Neural cell (in vitro differentiated cells): ENCODE results near the gene DSCAM. TPM values are rescaled to one million over a fixed set of nuclear protein-coding genes. Genes with fewer than 3 reads are reported as not detected.

ENCODE experiments used
- H2AFZ ChIP-seq: fragments of 200-600, 300-800 bp; sonication (generic), shearing (Covaris generic); 2 replicates; pipeline ENCODE4 v1.6.0; 2014; ENCODE audit warnings: low read depth, mild to moderate bottlenecking, antibody characterized with exemption, low read length, moderate library complexity
- H3F3A ChIP-seq: fragments of 200-600 bp; shearing (Covaris generic); 2 replicates; pipeline ENCODE4 v1.6.1; 2016; ENCODE audit warnings: mild to moderate bottlenecking, moderate library complexity, mixed read lengths, antibody characterized with exemption, low read length; ENCODE audit not compliant: insufficient read depth, poor library complexity, severe bottlenecking
- H3K27ac ChIP-seq: fragments of 200-600, 300-800 bp; sonication (generic), shearing (Covaris generic); 2 replicates; pipeline ENCODE4 v1.5.1; 2014; ENCODE audit warnings: mild to moderate bottlenecking, low read length, moderate library complexity
- H3K27me3 ChIP-seq: fragments of 300-800, 200-600 bp; sonication (generic), shearing (Covaris generic); 2 replicates; pipeline ENCODE4 v1.6.0; 2014; ENCODE audit warnings: mild to moderate bottlenecking, low read depth, low read length, moderate library complexity; ENCODE audit not compliant: insufficient read depth
- H3K36me3 ChIP-seq: fragments of 300-800, 200-600 bp; sonication (generic), shearing (Covaris generic); 2 replicates; pipeline ENCODE4 v1.5.1; 2014; ENCODE audit warnings: mild to moderate bottlenecking, antibody characterized with exemption, low read length, moderate library complexity; ENCODE audit not compliant: insufficient read depth
- H3K4me2 ChIP-seq: fragments of 300-800, 200-600 bp; sonication (generic), shearing (Covaris generic); 2 replicates; pipeline ENCODE4 v1.6.0; 2014; ENCODE audit warnings: mild to moderate bottlenecking, low read length
- H3K4me3 ChIP-seq: fragments of 300-800, 200-600 bp; sonication (generic), shearing (Covaris generic); 2 replicates; pipeline ENCODE4 v1.5.1; 2014; ENCODE audit warnings: mild to moderate bottlenecking, low read length, moderate library complexity
- H3K79me2 ChIP-seq: fragments of 200-600 bp; shearing (Covaris generic); replicated peaks from 2 replicates; pipeline ENCODE4 v1.6.0; 2014; ENCODE audit warnings: mild to moderate bottlenecking, low read length, moderate library complexity; ENCODE audit not compliant: insufficient read depth
- H3K9ac ChIP-seq: fragments of 300-800, 200-600 bp; sonication (generic), shearing (Covaris generic); 2 replicates; pipeline ENCODE4 v1.6.1; 2016; ENCODE audit warnings: mild to moderate bottlenecking, low read length, mixed read lengths
- H3K9me2 ChIP-seq: fragments of 200-600 bp; shearing (Covaris generic); 2 replicates; pipeline ENCODE4 v1.6.1; 2016; ENCODE audit warnings: mild to moderate bottlenecking, low read length, mixed read lengths; ENCODE audit not compliant: insufficient read depth
- H3K9me3 ChIP-seq: fragments of 200-600, 300-800 bp; sonication (generic), shearing (Covaris generic); 2 replicates; pipeline ENCODE4 v1.6.1; 2016; ENCODE audit warnings: mild to moderate bottlenecking, mixed run types, low read length, moderate library complexity, mixed read lengths
- H4K20me1 ChIP-seq: fragments of 200-600 bp; shearing (Covaris generic); 2 replicates; pipeline ENCODE4 v1.6.1; 2016; ENCODE audit warnings: mild to moderate bottlenecking, mixed run types; ENCODE audit not compliant: insufficient read depth
- EP300 ChIP-seq: fragments of 450-650 bp; conservative IDR thresholded peaks from 2 replicates; pipeline ENCODE4 v1.6.1; 2014; ENCODE audit warnings: antibody characterized with exemption, mild to moderate bottlenecking, moderate library complexity; ENCODE audit not compliant: poor library complexity, severe bottlenecking
- EZH2 ChIP-seq: fragments of 200-600, 300-800 bp; shearing (Covaris generic), sonication (generic); IDR thresholded peaks from 2 replicates; pipeline ENCODE4 v1.6.1; 2014; ENCODE audit warnings: antibody characterized with exemption, low read length, borderline replicate concordance, mild to moderate bottlenecking; ENCODE audit not compliant: insufficient read depth, poor library complexity, severe bottlenecking
- MXI1 ChIP-seq: fragments of 450-650 bp; conservative IDR thresholded peaks from 2 replicates; pipeline ENCODE4 v1.6.1; 2014; ENCODE audit warnings: antibody characterized with exemption, mild to moderate bottlenecking; ENCODE audit not compliant: poor library complexity, severe bottlenecking
- POLR2AphosphoS5 ChIP-seq: IDR thresholded peaks from 2 replicates; pipeline ENCODE4 v1.6.1; 2012
- RAD21 ChIP-seq: fragments of 450-650 bp; conservative IDR thresholded peaks from 2 replicates; pipeline ENCODE4 v1.6.1; 2014; ENCODE audit warnings: antibody characterized with exemption, mild to moderate bottlenecking, moderate library complexity
- SMC3 ChIP-seq: fragments of 450-650 bp; conservative IDR thresholded peaks from 2 replicates; pipeline ENCODE4 v1.6.1; 2014; ENCODE audit warnings: antibody characterized with exemption, mild to moderate bottlenecking, moderate library complexity; ENCODE audit not compliant: poor library complexity
- TAF1 ChIP-seq: IDR thresholded peaks from 2 replicates; pipeline ENCODE4 v1.6.1; 2012; ENCODE audit warnings: low read depth
- polyA plus RNA-seq: library from polyadenylated mRNA; depleted of rRNA; stranded (reverse); fragments of >200 nt; gene quantifications from 2 replicates; pipeline ENCODE4 v1.2.3, GENCODE V29; 2014
- TF ChIP-seq, protein P1 (sequence below): fragments of 450-650 bp; IDR thresholded peaks from 2 replicates; pipeline ENCODE4 v1.5.1; 2014; ENCODE audit warnings: antibody characterized with exemption, mild to moderate bottlenecking, moderate library complexity; ENCODE audit not compliant: poor library complexity, severe bottlenecking
- TF ChIP-seq, protein P2 (sequence below): IDR thresholded peaks from 2 replicates; pipeline ENCODE4 v1.6.1; 2012; ENCODE audit warnings: borderline replicate concordance

The DSCAM gene
- polyA plus RNA-seq, 1 donor from 2014 or later = 5.3 TPM

DNA sequence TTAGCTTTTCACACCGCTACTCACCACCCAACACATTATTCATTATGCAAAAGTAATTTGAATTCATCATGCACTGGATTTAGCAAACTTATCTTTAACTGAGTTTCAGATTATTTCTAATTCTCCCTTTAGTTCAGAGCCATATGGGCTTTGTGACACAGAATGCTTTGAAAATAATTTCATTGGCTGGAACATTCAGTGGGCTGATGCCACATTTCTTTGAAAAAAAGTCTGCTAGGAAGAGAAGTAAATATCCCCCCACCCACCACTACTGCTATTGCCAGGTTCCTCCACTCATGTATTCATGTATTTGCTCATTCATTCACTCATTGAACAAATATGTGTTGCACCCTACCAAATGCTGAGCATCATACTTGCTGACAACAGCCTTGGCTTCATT lies 280.5 kb downstream of the DSCAM start:
- Histone ChIP-seq H4K20me1 (no peaks in the 10 kb centered on the region), H3K79me2 (no peaks in the 10 kb centered on the region), H2AFZ (no peak overlapping the region), H3K4me2 (no peak overlapping the region), H3K36me3 (peaks cover 5% of the 10 kb centered on the region), H3K9me2 (no peaks in the 10 kb centered on the region), H3K9me3 (no peaks in the 10 kb centered on the region), H3K27ac (no peak overlapping the region), H3F3A (no peaks in the 10 kb centered on the region), H3K9ac (no peak overlapping the region), H3K4me3 (no peak overlapping the region), H3K27me3 (no peaks in the 10 kb centered on the region)
- TF ChIP-seq SMC3 (no peak), EP300 (no peak), TAF1 (no peak), RAD21 (no peak), EZH2 (no peak), MXI1 (no peak)
- TF ChIP-seq, protein P1, sequence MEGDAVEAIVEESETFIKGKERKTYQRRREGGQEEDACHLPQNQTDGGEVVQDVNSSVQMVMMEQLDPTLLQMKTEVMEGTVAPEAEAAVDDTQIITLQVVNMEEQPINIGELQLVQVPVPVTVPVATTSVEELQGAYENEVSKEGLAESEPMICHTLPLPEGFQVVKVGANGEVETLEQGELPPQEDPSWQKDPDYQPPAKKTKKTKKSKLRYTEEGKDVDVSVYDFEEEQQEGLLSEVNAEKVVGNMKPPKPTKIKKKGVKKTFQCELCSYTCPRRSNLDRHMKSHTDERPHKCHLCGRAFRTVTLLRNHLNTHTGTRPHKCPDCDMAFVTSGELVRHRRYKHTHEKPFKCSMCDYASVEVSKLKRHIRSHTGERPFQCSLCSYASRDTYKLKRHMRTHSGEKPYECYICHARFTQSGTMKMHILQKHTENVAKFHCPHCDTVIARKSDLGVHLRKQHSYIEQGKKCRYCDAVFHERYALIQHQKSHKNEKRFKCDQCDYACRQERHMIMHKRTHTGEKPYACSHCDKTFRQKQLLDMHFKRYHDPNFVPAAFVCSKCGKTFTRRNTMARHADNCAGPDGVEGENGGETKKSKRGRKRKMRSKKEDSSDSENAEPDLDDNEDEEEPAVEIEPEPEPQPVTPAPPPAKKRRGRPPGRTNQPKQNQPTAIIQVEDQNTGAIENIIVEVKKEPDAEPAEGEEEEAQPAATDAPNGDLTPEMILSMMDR = no peak
- TF ChIP-seq, protein P2, sequence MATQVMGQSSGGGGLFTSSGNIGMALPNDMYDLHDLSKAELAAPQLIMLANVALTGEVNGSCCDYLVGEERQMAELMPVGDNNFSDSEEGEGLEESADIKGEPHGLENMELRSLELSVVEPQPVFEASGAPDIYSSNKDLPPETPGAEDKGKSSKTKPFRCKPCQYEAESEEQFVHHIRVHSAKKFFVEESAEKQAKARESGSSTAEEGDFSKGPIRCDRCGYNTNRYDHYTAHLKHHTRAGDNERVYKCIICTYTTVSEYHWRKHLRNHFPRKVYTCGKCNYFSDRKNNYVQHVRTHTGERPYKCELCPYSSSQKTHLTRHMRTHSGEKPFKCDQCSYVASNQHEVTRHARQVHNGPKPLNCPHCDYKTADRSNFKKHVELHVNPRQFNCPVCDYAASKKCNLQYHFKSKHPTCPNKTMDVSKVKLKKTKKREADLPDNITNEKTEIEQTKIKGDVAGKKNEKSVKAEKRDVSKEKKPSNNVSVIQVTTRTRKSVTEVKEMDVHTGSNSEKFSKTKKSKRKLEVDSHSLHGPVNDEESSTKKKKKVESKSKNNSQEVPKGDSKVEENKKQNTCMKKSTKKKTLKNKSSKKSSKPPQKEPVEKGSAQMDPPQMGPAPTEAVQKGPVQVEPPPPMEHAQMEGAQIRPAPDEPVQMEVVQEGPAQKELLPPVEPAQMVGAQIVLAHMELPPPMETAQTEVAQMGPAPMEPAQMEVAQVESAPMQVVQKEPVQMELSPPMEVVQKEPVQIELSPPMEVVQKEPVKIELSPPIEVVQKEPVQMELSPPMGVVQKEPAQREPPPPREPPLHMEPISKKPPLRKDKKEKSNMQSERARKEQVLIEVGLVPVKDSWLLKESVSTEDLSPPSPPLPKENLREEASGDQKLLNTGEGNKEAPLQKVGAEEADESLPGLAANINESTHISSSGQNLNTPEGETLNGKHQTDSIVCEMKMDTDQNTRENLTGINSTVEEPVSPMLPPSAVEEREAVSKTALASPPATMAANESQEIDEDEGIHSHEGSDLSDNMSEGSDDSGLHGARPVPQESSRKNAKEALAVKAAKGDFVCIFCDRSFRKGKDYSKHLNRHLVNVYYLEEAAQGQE = no peak

DNA sequence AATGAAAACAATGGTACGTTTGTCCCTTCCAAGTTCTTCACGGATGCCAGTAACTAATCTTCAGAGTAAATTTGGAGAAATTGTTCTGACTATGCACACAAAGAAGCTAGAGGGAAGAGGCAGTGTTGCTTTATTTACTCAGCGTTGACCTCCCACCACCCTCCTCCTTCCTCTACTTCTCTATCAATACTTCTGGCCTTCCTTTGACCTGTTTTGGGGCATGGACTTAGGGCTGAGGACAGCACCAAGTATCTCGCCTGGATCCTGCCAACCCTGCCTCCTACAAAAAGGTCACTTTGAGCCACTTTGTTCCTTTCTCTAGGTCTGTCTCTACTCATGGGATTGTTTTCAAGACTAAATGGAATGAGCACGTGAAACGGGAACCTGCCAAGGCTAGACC lies 282.6 kb downstream of the DSCAM start:
- Histone ChIP-seq H3K9ac (no peak overlapping the region), H3F3A (no peaks in the 10 kb centered on the region), H4K20me1 (no peaks in the 10 kb centered on the region), H3K4me2 (no peak overlapping the region), H3K36me3 (no peaks in the 10 kb centered on the region), H3K79me2 (no peaks in the 10 kb centered on the region), H3K27me3 (no peaks in the 10 kb centered on the region), H3K4me3 (no peak overlapping the region), H3K27ac (no peak overlapping the region), H3K9me2 (no peaks in the 10 kb centered on the region), H2AFZ (no peak overlapping the region), H3K9me3 (no peaks in the 10 kb centered on the region)
- TF ChIP-seq, protein P2 = no peak
- TF ChIP-seq POLR2AphosphoS5 = no peak
- TF ChIP-seq, protein P1 = no peak
- no peak for TF ChIP-seq SMC3
- no peak for TF ChIP-seq EP300
- TF ChIP-seq TAF1 = no peak
